Measurements from ENCODE around the gene TPD52L1.

- no peak for TF ChIP-seq CTCF (IDR thresholded peaks at IDR 0.05; ENCODE audit: extremely low read depth in 1 of 2, insufficient read depth in 1 of 2, low read depth in 1 of 2, low read length in 2 of 2)
- TF ChIP-seq JUN (IDR thresholded peaks at IDR 0.05; ENCODE audit: borderline replicate concordance, insufficient read depth, insufficient read length, low read depth), result no peak
- no peak for TF ChIP-seq POLR2AphosphoS5 (IDR thresholded peaks at IDR 0.05; ENCODE audit: insufficient read depth, low read depth, low read length)
- TF ChIP-seq FOS (IDR thresholded peaks at IDR 0.05; ENCODE audit: borderline replicate concordance, insufficient read depth, low read length), result no peak
- no peak for TF ChIP-seq MAX (IDR thresholded peaks at IDR 0.05; ENCODE audit: insufficient read depth, insufficient read length)
- no peak for TF ChIP-seq MYC (IDR thresholded peaks at IDR 0.05; ENCODE audit: low read depth, low read length)
These were observed 98.1 kb downstream of the TPD52L1 start for GRCh38 chr6:125251516-125252220.

Measured in endothelial cell of umbilical vein (primary cell).